ENCODE data around the gene BAG3. TPM values are rescaled to one million over a fixed set of nuclear protein-coding genes. Genes with fewer than 3 reads are reported as not detected.

Gene BAG3
- total RNA-seq, 1 donor from 2014 or later, result 2.3 TPM

GRCh38 chr10:119701861-119702260 lies 50.7 kb downstream of the BAG3 start:
- Mint-ChIP-seq H3K4me1 (no peaks in the 10 kb centered on the region), H3K9me3 (no peaks in the 10 kb centered on the region)
- H3K4me2 ChIP-seq, result no peak overlapping the region

GRCh38 chr10:119702583-119702982 lies 51.4 kb downstream of the BAG3 start:
- H3K4me1 ChIP-seq, result peaks cover 5% of the 10 kb centered on the region
- Mint-ChIP-seq H3K36me3 (no peaks in the 10 kb centered on the region), H3K27me3 (ENCODE audit: insufficient read depth, low read depth) (peaks cover 6% of the 10 kb centered on the region), H3K4me1 (no peaks in the 10 kb centered on the region), H3K9me3 (no peaks in the 10 kb centered on the region), H3K27ac (no peak overlapping the region), H3K4me3 (no peak overlapping the region)
- no peak overlapping the region for H3K9ac ChIP-seq
- H3K27ac ChIP-seq, result no peak overlapping the region
- no peaks in the 10 kb centered on the region for H3K9me3 ChIP-seq (ENCODE audit: low read depth)
- no peaks in the 10 kb centered on the region for H3K79me2 ChIP-seq (ENCODE audit: low read depth)
- no peak overlapping the region for H3K4me3 ChIP-seq
- peak overlapping the region; percentile 59 for H2AFZ ChIP-seq (replicated peaks)
- no peaks in the 10 kb centered on the region for H3K36me3 ChIP-seq
- H3F3A ChIP-seq (ENCODE audit: low read depth), result no peaks in the 10 kb centered on the region
- H4K20me1 ChIP-seq (ENCODE audit: low read depth), result no peaks in the 10 kb centered on the region
- H3K27me3 ChIP-seq, result no peaks in the 10 kb centered on the region
- no peak for DNase-seq (ENCODE audit: low spot score)
- no peak overlapping the region for H3K4me2 ChIP-seq
- no peak for TF ChIP-seq EZH2 (IDR thresholded peaks at IDR 0.05)
- no peak for TF ChIP-seq CTCF (IDR thresholded peaks at IDR 0.05)
- no peak for TF ChIP-seq EZH2phosphoT487 (IDR thresholded peaks at IDR 0.05)

More at GRCh38 chr10:119701861-119702260, 50.7 kb downstream of the BAG3 start:
- no peaks in the 10 kb centered on the region for H3K27me3 ChIP-seq
- H4K20me1 ChIP-seq (ENCODE audit: low read depth), result no peaks in the 10 kb centered on the region
- Mint-ChIP-seq H3K36me3 (no peaks in the 10 kb centered on the region), H3K27me3 (ENCODE audit: insufficient read depth, low read depth) (peaks cover 6% of the 10 kb centered on the region), H3K4me3 (no peak overlapping the region), H3K27ac (no peak overlapping the region)
- no peak overlapping the region for H3K9ac ChIP-seq
- H3K79me2 ChIP-seq (ENCODE audit: low read depth), result no peaks in the 10 kb centered on the region
- no peak overlapping the region for H3K4me3 ChIP-seq
- no peaks in the 10 kb centered on the region for H3K9me3 ChIP-seq (ENCODE audit: low read depth)
- no peak for DNase-seq (ENCODE audit: low spot score)
- H2AFZ ChIP-seq (replicated peaks), result peak overlapping the region; percentile 59
- H3K36me3 ChIP-seq, result no peaks in the 10 kb centered on the region
- TF ChIP-seq EZH2 (IDR thresholded peaks at IDR 0.05), result no peak
- no peak for TF ChIP-seq EZH2phosphoT487 (IDR thresholded peaks at IDR 0.05)
- TF ChIP-seq CTCF (IDR thresholded peaks at IDR 0.05), result no peak
- no peak overlapping the region for H3K27ac ChIP-seq
- no peaks in the 10 kb centered on the region for H3F3A ChIP-seq (ENCODE audit: low read depth)
- H3K4me1 ChIP-seq, result peaks cover 5% of the 10 kb centered on the region

GRCh38 chr10:119703903-119704508 lies 52.8 kb downstream of the BAG3 start:
- H3K4me1 ChIP-seq, result peaks cover 5% of the 10 kb centered on the region
- H3K4me2 ChIP-seq, result no peak overlapping the region
- Mint-ChIP-seq H3K27ac (no peak overlapping the region), H3K4me3 (no peak overlapping the region), H3K36me3 (no peaks in the 10 kb centered on the region), H3K4me1 (no peaks in the 10 kb centered on the region), H3K9me3 (peaks cover 3% of the 10 kb centered on the region), H3K27me3 (ENCODE audit: insufficient read depth, low read depth) (peaks cover 4% of the 10 kb centered on the region)
- no peak overlapping the region for H2AFZ ChIP-seq (replicated peaks)
- no peak overlapping the region for H3K27ac ChIP-seq
- no peaks in the 10 kb centered on the region for H3K27me3 ChIP-seq
- no peak overlapping the region for H3K9ac ChIP-seq
- no peaks in the 10 kb centered on the region for H3K36me3 ChIP-seq
- H3K9me3 ChIP-seq (ENCODE audit: low read depth), result no peaks in the 10 kb centered on the region
- TF ChIP-seq EZH2phosphoT487 (IDR thresholded peaks at IDR 0.05), result no peak
- TF ChIP-seq EZH2 (IDR thresholded peaks at IDR 0.05), result no peak
- no peak for TF ChIP-seq CTCF (IDR thresholded peaks at IDR 0.05)
- no peaks in the 10 kb centered on the region for H4K20me1 ChIP-seq (ENCODE audit: low read depth)
- H3F3A ChIP-seq (ENCODE audit: low read depth), result no peaks in the 10 kb centered on the region
- no peaks in the 10 kb centered on the region for H3K79me2 ChIP-seq (ENCODE audit: low read depth)
- no peak for DNase-seq (ENCODE audit: low spot score)
- no peak overlapping the region for H3K4me3 ChIP-seq
